BJ (cell line): ENCODE results near the gene ATG2B. TPM values are rescaled to one million over a fixed set of nuclear protein-coding genes. Genes with fewer than 3 reads are reported as not detected.

Source experiments
- CTCF ChIA-PET: fragments of 350-600 bp; formaldehyde crosslinking; extraction: SDS; loops from one replicate; lab custom pipeline; 2021; ENCODE audit warnings: antibody characterized with exemption, inconsistent platforms; lab: Yijun Ruan, JAX
- POLR2A ChIA-PET: fragments of 300-600 bp; sonication (Branson Sonifier 250); formaldehyde crosslinking; extraction: SDS; loops from one replicate; lab custom pipeline; 2021; ENCODE audit warnings: antibody characterized with exemption; lab: Charles Lee
- DNase-seq: peaks from one replicate; pipeline ENCODE4 v3.0.0-alpha.2; 2011; ENCODE audit warnings: low read depth
- H3K27me3 ChIP-seq: 2 replicates; pipeline ENCODE4 v1.6.0; 2011; ENCODE audit warnings: low read length; ENCODE audit not compliant: control insufficient read depth, insufficient read depth
- H3K36me3 ChIP-seq: 2 replicates; pipeline ENCODE4 v1.5.1; 2011; ENCODE audit warnings: low read length; ENCODE audit not compliant: control insufficient read depth, insufficient read depth
- H3K4me3 ChIP-seq: 2 replicates; pipeline ENCODE4 v1.5.1; 2011; ENCODE audit warnings: low read depth, mild to moderate bottlenecking, control low read depth, low read length
- CTCF ChIP-seq: IDR thresholded peaks from 2 replicates; pipeline ENCODE4 v1.5.1; 2011; ENCODE audit warnings: low read depth, mild to moderate bottlenecking, control low read depth, inconsistent platforms, low read length, moderate library complexity; ENCODE audit not compliant: insufficient read depth
- polyA plus RNA-seq: library from polyadenylated mRNA; depleted of rRNA; stranded (reverse); fragments of >200 nt; gene quantifications from 2 replicates; pipeline ENCODE4 v1.2.3, GENCODE V29; 2011

ATG2B gene
- polyA plus RNA-seq, 1 experiment = 11.6 TPM

GRCh38 chr14:96254687-96255086 is 108.5 kb downstream of the ATG2B start:
- DNase-seq = no peak
- Histone ChIP-seq H3K4me3 (no peak overlapping the region), H3K36me3 (no peaks in the 10 kb centered on the region), H3K27me3 (no peaks in the 10 kb centered on the region)
- ChIA-PET CTCF (interaction anchor here (0.7 to 1.5 kb wide), 3 partner anchors 11 to 86 kb away, joined by 3 read pairs; no protein-coding TSS in a partner anchor), POLR2A (no interaction called here)
- TF ChIP-seq CTCF = no peak

DNA sequence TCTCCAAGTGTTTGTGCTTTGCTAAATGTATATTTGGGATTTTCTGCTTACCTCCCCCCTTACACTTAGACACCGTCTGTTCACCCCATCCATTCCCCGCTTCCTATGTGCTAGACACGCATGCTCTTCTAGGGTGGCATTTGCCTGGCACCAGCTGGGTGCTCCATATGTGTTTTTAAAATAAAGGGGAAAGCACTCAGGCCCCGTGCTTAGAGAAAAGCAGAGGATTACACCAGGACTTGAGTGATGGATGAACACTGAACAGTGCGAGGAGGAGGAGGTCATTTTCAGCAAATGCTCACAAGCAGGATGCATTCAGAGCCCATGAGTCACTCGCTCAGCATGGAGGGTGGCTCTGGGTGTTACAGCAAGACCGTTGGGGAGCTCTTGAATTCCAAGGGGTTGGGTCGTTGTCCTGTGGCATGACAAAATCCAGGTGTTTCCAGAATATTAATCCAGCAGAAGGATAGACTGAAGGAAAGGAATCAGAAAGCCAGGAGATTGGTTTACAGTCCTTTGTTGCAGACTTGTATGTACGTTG is 110.1 kb downstream of the ATG2B start:
- Histone ChIP-seq H3K27me3 (no peaks in the 10 kb centered on the region), H3K4me3 (no peak overlapping the region), H3K36me3 (no peaks in the 10 kb centered on the region)
- DNase-seq = peak; percentile 51
- ChIA-PET CTCF (interaction anchor here (1.2 to 3.1 kb wide), 4 partner anchors 13 to 63 kb away, joined by 3 to 10 read pairs (median 4); no protein-coding TSS in a partner anchor), POLR2A (no interaction called here)
- TF ChIP-seq CTCF = no peak

GRCh38 chr14:96252323-96252998 is 110.7 kb downstream of the ATG2B start:
- no peaks in the 10 kb centered on the region for H3K27me3 ChIP-seq
- ChIA-PET CTCF (interaction anchor here (1.2 to 3.1 kb wide), 3 partner anchors 22 to 63 kb away, joined by 3 to 10 read pairs (median 3); no protein-coding TSS in a partner anchor), POLR2A (no interaction called here)
- no peak for TF ChIP-seq CTCF
- H3K36me3 ChIP-seq = no peaks in the 10 kb centered on the region
- H3K4me3 ChIP-seq = no peak overlapping the region
- no peak for DNase-seq

- no peaks in the 10 kb centered on the region; the same call in 1 of the 2 replicates for H3K36me3 ChIP-seq
- H3K4me3 ChIP-seq = no peak overlapping the region
- DNase-seq = no peak
- ChIA-PET POLR2A (no interaction called here), CTCF (interaction anchor here (1.3 to 3.1 kb wide), 3 partner anchors 17 to 24 kb away, joined by 3 to 10 read pairs (median 3); no protein-coding TSS in a partner anchor)
- TF ChIP-seq CTCF = no peak
- H3K27me3 ChIP-seq = no peaks in the 10 kb centered on the region
Observed at GRCh38 chr14:96251656-96252155, 111.4 kb downstream of the ATG2B start.

DNA sequence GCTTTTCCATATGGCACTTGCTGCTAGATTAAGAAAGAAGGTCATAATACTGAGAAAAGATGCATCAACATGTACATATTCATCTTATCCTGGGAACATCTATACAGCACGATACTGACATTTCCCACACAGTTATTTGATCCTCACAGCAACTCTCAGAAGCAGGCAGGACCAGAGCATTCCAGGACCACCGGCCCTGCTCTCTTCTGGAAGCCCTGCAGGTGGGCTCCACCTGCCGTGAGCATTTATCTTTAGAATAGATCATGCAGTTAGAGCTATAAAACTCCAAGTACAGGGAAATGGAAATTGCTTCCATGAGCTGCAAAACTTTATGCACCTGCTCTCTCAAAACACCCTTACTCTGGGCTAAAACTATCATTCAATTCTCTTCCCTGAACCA is 112.7 kb downstream of the ATG2B start:
- Histone ChIP-seq H3K27me3 (no peaks in the 10 kb centered on the region), H3K36me3 (no peaks in the 10 kb centered on the region; the same call in 1 of the 2 replicates), H3K4me3 (no peak overlapping the region)
- CTCF ChIA-PET = interaction anchor here (0.9 to 3.1 kb wide), 3 partner anchors 18 to 149 kb away, joined by 3 to 10 read pairs (median 4); no protein-coding TSS in a partner anchor
- POLR2A ChIA-PET = no interaction called here
- no peak for TF ChIP-seq CTCF
- DNase-seq = no peak
